SK-N-SH treated with all-trans-retinoic acid at 6 μM for 48 hours (cell line): ENCODE data around the gene DGKI.

Experiments
- ATAC-seq: fragments of 200-7000 bp; cut with Tn5 transposase; 3 replicates; pipeline ENCODE4 v1.9.1; 2020; ENCODE audit warnings: mild to moderate bottlenecking, moderate library complexity
- ARNTL ChIP-seq: fragments of 450-650 bp; formaldehyde crosslinking; IDR thresholded peaks from 2 replicates; pipeline ENCODE4 v1.5.0; 2020; ENCODE audit warnings: low read depth, mild to moderate bottlenecking, moderate library complexity, borderline replicate concordance
- BACH2 ChIP-seq: fragments of 250-450 bp; sonication (Bioruptor Pico); IDR thresholded peaks from 2 replicates; pipeline ENCODE4 v1.9.0; 2021; ENCODE audit warnings: mild to moderate bottlenecking, borderline replicate concordance
- CSDC2 ChIP-seq: fragments of 250-450 bp; sonication (Bioruptor Pico); IDR thresholded peaks from 2 replicates; pipeline ENCODE4 v1.5.0; 2020; ENCODE audit warnings: mild to moderate bottlenecking, moderate library complexity
- CSRNP3 ChIP-seq: fragments of 250-450 bp; sonication (Bioruptor Pico); IDR thresholded peaks from 2 replicates; pipeline ENCODE4 v1.5.1; 2021; ENCODE audit warnings: mild to moderate bottlenecking, moderate library complexity
- ESRRG ChIP-seq: fragments of 250-450 bp; sonication (Bioruptor Pico); IDR thresholded peaks from 2 replicates; pipeline ENCODE4 v1.6.1; 2021; ENCODE audit warnings: mild to moderate bottlenecking
- GLIS3 ChIP-seq: fragments of 250-450 bp; sonication (Bioruptor Pico); IDR thresholded peaks from 2 replicates; pipeline ENCODE4 v1.5.0; 2020; ENCODE audit warnings: mild to moderate bottlenecking, moderate library complexity
- ISL1 ChIP-seq: fragments of 250-450 bp; sonication (Bioruptor Pico); IDR thresholded peaks from 2 replicates; pipeline ENCODE4 v2.1.2; 2022; ENCODE audit warnings: mild to moderate bottlenecking, moderate library complexity
- PPARA ChIP-seq: fragments of 250-450 bp; sonication (Bioruptor Pico); IDR thresholded peaks from 2 replicates; pipeline ENCODE4 v1.5.0; 2020; ENCODE audit warnings: mild to moderate bottlenecking, borderline replicate concordance
- RARB ChIP-seq: fragments of 250-450 bp; sonication (Bioruptor Pico); IDR thresholded peaks from 2 replicates; pipeline ENCODE4 v1.8.0; 2021; ENCODE audit warnings: mild to moderate bottlenecking, moderate library complexity
- SNAI2 ChIP-seq: fragments of 250-450 bp; sonication (Bioruptor Pico); IDR thresholded peaks from 2 replicates; pipeline ENCODE4 v1.5.0; 2020; ENCODE audit warnings: mild to moderate bottlenecking, moderate library complexity
- TCF4 ChIP-seq: fragments of 250-450 bp; sonication (Bioruptor Pico); IDR thresholded peaks from 2 replicates; pipeline ENCODE4 v1.8.0; 2021; ENCODE audit warnings: mild to moderate bottlenecking, moderate library complexity, borderline replicate concordance
- TOX ChIP-seq: fragments of 250-450 bp; sonication (Bioruptor Pico); IDR thresholded peaks from 2 replicates; pipeline ENCODE4 v1.8.0; 2021; ENCODE audit warnings: mild to moderate bottlenecking, moderate library complexity, borderline replicate concordance
- ZC3H10 ChIP-seq: fragments of 250-450 bp; sonication (Bioruptor Pico); IDR thresholded peaks from 2 replicates; pipeline ENCODE4 v1.5.1; 2021; ENCODE audit warnings: mild to moderate bottlenecking, moderate library complexity
- ZFP3 ChIP-seq: fragments of 250-450 bp; sonication (Bioruptor Pico); IDR thresholded peaks from 2 replicates; pipeline ENCODE4 v1.5.0; 2020; ENCODE audit warnings: mild to moderate bottlenecking, moderate library complexity
- ZFP30 ChIP-seq: fragments of 450-650 bp; formaldehyde crosslinking; IDR thresholded peaks from 2 replicates; pipeline ENCODE4 v1.5.0; 2022; ENCODE audit warnings: mild to moderate bottlenecking, moderate library complexity
- ZNF565 ChIP-seq: fragments of 450-650 bp; formaldehyde crosslinking; conservative IDR thresholded peaks from 2 replicates; pipeline ENCODE4 v1.5.0; 2020; ENCODE audit warnings: low read depth, mild to moderate bottlenecking, moderate library complexity
- ZNF70 ChIP-seq: fragments of 450-650 bp; formaldehyde crosslinking; IDR thresholded peaks from 2 replicates; pipeline ENCODE4 v1.5.0; 2020; ENCODE audit warnings: mild to moderate bottlenecking, moderate library complexity
- TF ChIP-seq, protein P1 (sequence below): fragments of 250-450 bp; sonication (Bioruptor Pico); IDR thresholded peaks from 2 replicates; pipeline ENCODE4 v1.5.1; 2020; ENCODE audit warnings: low read depth, mild to moderate bottlenecking, moderate library complexity
- TF ChIP-seq, protein P2 (sequence below): fragments of 250-450 bp; sonication (Bioruptor Pico); IDR thresholded peaks from 2 replicates; pipeline ENCODE4 v1.8.0; 2020; ENCODE audit warnings: mild to moderate bottlenecking, moderate library complexity, borderline replicate concordance
- TF ChIP-seq, protein P3 (sequence below): fragments of 250-450 bp; sonication (Bioruptor Pico); IDR thresholded peaks from 2 replicates; pipeline ENCODE4 v1.8.0; 2021; ENCODE audit warnings: low read depth, mild to moderate bottlenecking, moderate library complexity, borderline replicate concordance
- TF ChIP-seq, protein P4 (sequence below): fragments of 250-450 bp; sonication (Bioruptor Pico); IDR thresholded peaks from 2 replicates; pipeline ENCODE4 v1.5.0; 2020; ENCODE audit warnings: mild to moderate bottlenecking, moderate library complexity

The DGKI gene

GRCh38 chr7:137757146-137757925 is 89.4 kb downstream of the DGKI start:
- TF ChIP-seq, protein P1, sequence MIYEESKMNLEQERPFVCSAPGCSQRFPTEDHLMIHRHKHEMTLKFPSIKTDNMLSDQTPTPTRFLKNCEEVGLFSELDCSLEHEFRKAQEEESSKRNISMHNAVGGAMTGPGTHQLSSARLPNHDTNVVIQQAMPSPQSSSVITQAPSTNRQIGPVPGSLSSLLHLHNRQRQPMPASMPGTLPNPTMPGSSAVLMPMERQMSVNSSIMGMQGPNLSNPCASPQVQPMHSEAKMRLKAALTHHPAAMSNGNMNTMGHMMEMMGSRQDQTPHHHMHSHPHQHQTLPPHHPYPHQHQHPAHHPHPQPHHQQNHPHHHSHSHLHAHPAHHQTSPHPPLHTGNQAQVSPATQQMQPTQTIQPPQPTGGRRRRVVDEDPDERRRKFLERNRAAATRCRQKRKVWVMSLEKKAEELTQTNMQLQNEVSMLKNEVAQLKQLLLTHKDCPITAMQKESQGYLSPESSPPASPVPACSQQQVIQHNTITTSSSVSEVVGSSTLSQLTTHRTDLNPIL (CRISPR knock-in tag): no peak
- TF ChIP-seq CSRNP3 (CRISPR knock-in tag): no peak
- TF ChIP-seq ARNTL: no peak
- no peak for TF ChIP-seq GLIS3
- TF ChIP-seq CSDC2 (CRISPR knock-in tag): no peak
- no peak for TF ChIP-seq TOX
- no peak for TF ChIP-seq TCF4 (CRISPR knock-in tag)
- TF ChIP-seq ZNF70: no peak
- TF ChIP-seq ZC3H10 (CRISPR knock-in tag): no peak
- TF ChIP-seq ZNF565 (CRISPR knock-in tag): no peak
- TF ChIP-seq, protein P2, sequence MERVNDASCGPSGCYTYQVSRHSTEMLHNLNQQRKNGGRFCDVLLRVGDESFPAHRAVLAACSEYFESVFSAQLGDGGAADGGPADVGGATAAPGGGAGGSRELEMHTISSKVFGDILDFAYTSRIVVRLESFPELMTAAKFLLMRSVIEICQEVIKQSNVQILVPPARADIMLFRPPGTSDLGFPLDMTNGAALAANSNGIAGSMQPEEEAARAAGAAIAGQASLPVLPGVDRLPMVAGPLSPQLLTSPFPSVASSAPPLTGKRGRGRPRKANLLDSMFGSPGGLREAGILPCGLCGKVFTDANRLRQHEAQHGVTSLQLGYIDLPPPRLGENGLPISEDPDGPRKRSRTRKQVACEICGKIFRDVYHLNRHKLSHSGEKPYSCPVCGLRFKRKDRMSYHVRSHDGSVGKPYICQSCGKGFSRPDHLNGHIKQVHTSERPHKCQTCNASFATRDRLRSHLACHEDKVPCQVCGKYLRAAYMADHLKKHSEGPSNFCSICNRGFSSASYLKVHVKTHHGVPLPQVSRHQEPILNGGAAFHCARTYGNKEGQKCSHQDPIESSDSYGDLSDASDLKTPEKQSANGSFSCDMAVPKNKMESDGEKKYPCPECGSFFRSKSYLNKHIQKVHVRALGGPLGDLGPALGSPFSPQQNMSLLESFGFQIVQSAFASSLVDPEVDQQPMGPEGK: no peak
- no peak for TF ChIP-seq ZFP30 (CRISPR knock-in tag)
- no peak for TF ChIP-seq ZFP3
- TF ChIP-seq ISL1 (CRISPR knock-in tag): no peak
- TF ChIP-seq, protein P3, sequence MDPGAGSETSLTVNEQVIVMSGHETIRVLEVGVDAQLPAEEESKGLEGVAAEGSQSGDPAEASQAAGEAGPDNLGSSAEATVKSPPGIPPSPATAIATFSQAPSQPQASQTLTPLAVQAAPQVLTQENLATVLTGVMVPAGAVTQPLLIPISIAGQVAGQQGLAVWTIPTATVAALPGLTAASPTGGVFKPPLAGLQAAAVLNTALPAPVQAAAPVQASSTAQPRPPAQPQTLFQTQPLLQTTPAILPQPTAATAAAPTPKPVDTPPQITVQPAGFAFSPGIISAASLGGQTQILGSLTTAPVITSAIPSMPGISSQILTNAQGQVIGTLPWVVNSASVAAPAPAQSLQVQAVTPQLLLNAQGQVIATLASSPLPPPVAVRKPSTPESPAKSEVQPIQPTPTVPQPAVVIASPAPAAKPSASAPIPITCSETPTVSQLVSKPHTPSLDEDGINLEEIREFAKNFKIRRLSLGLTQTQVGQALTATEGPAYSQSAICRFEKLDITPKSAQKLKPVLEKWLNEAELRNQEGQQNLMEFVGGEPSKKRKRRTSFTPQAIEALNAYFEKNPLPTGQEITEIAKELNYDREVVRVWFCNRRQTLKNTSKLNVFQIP (CRISPR knock-in tag): no peak
- TF ChIP-seq PPARA: no peak
- TF ChIP-seq, protein P4, sequence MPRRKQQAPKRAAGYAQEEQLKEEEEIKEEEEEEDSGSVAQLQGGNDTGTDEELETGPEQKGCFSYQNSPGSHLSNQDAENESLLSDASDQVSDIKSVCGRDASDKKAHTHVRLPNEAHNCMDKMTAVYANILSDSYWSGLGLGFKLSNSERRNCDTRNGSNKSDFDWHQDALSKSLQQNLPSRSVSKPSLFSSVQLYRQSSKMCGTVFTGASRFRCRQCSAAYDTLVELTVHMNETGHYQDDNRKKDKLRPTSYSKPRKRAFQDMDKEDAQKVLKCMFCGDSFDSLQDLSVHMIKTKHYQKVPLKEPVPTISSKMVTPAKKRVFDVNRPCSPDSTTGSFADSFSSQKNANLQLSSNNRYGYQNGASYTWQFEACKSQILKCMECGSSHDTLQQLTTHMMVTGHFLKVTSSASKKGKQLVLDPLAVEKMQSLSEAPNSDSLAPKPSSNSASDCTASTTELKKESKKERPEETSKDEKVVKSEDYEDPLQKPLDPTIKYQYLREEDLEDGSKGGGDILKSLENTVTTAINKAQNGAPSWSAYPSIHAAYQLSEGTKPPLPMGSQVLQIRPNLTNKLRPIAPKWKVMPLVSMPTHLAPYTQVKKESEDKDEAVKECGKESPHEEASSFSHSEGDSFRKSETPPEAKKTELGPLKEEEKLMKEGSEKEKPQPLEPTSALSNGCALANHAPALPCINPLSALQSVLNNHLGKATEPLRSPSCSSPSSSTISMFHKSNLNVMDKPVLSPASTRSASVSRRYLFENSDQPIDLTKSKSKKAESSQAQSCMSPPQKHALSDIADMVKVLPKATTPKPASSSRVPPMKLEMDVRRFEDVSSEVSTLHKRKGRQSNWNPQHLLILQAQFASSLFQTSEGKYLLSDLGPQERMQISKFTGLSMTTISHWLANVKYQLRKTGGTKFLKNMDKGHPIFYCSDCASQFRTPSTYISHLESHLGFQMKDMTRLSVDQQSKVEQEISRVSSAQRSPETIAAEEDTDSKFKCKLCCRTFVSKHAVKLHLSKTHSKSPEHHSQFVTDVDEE: no peak
- ATAC-seq: no peak

DNA sequence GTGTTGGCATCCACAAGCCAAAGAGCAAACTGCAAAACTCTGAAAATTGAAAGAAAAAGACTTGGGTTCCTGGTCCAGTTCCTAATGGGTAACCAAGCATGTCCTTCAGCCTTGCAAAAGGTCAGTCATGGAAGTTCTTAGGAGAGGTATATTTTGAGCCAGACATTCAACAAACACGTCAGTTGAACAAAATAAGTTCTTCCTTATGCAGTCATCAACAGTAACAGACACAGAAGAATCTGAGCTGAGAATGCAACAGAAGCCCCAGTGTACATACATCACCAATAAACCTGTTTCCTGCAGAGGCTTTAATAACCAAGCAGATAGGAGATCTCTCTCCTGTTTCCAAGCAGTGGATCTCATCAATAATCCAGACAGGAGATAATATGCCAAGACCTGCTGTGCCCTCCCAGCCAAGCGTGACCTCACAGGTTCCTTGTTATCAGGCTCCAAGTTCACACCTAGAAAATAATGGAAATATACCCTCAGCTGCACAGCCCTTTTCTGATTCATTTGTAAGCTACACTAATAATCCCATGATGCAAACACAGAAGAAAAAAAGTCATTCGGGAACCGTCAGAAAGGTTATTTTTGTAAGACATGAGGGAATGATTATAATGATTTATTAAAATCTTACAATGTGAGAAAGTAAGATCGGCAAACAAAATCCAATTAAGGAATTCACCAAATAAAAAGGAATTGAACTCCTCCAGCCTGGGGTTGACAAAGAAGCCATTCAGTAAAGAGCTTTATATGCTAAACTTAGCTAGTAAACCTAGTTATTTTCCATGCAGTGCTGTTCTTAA is 90.7 kb downstream of the DGKI start:
- peak; percentile 43 for ATAC-seq
- TF ChIP-seq ZC3H10 (CRISPR knock-in tag) (no peak), GLIS3 (no peak), ISL1 (CRISPR knock-in tag) (no peak), ZFP3 (no peak), SNAI2 (CRISPR knock-in tag) (no peak), BACH2 (no peak), TOX (no peak), ESRRG (CRISPR knock-in tag) (no peak), ZNF70 (no peak), RARB (CRISPR knock-in tag) (no peak), ARNTL (no peak), ZFP30 (CRISPR knock-in tag) (no peak), TCF4 (CRISPR knock-in tag) (no peak), ZNF565 (CRISPR knock-in tag) (no peak), CSRNP3 (CRISPR knock-in tag) (no peak)
- TF ChIP-seq, protein P2: no peak
- TF ChIP-seq, protein P3 (CRISPR knock-in tag): no peak
